Left lobe of liver (tissue), 2 donors: Measurements from ENCODE around the gene C14orf180. TPM values are rescaled to one million over a fixed set of nuclear protein-coding genes. Genes with fewer than 3 reads are reported as not detected.

ENCODE experiments used
- ATAC-seq: fragments of 200-7000 bp; cut with Tn5 transposase; one replicate; pipeline ENCODE4 v1.9.1; 2020; ENCODE audit warnings: mild to moderate bottlenecking, moderate library complexity
- DNase-seq: peaks from one replicate; pipeline ENCODE4 v3.0.0-alpha.2; 2020; ENCODE audit warnings: low spot score
- total RNA-seq: library from RNA; stranded (reverse); gene quantifications from one replicate; pipeline ENCODE4 v1.2.1, GENCODE V29; 2021
- donor health status: DM: no; HTN: no; CAD: no; lungs with moderate emphysema.
- donor health status: DM: no; HTN: yes; CAD: no.

C14orf180 gene
- total RNA-seq, 1 donor from 2014 or later, result 2.4 TPM

DNA sequence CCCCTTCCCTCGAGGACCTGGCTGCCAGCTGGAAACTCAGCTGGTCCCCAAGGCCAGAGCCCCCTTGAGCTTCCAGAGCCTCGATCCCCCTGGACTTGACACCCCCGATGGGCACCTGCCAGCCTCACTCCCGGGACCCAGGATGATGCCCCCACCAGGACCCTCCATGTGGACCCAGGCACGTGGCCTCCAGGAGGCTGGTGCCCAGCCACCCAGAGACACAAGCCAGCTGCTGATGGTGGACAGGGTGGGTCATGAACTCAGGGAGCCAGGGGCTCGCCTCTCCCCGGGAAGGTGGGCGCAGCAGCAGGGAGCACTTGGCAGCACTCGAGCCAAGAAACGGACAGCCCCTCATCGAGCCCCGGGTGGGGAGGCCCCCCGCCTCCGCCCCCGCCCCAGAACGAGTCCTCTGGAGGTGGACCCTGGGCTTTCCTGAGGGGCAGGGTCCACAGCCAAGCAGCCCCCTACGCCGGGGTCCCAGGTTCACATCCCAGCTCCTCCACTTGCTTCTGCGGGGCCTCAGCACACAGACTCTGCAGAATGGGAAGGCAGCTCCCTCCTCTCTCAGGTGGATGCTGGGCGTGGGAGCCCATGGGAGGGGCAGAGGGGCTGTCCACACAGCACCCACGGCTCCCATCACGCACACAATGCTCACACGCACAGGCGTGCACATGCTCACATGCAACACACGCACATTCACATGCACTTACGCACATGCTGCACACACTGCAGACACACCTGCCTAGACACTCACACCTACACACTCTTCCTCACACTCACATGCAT, 12.1 kb downstream of the C14orf180 start:
- ATAC-seq, result no peak
- no peak for DNase-seq

DNA sequence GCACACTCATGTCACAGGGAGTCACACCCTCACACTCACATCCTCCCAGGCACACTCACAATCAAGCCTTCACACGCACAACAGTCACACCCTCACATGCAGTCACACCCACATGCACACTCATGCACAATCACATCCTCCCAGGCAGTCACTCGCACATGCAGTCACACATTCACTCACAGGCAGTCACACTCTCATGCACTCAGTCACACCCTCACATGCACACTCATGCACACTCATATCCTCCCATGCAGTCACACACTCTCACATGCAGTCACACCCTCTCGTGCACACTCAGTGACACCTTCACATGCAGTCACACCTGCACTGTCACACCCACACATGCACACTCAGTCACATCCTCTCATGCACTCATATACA, 12.7 kb downstream of the C14orf180 start:
- DNase-seq, result no peak
- ATAC-seq, result no peak

DNA sequence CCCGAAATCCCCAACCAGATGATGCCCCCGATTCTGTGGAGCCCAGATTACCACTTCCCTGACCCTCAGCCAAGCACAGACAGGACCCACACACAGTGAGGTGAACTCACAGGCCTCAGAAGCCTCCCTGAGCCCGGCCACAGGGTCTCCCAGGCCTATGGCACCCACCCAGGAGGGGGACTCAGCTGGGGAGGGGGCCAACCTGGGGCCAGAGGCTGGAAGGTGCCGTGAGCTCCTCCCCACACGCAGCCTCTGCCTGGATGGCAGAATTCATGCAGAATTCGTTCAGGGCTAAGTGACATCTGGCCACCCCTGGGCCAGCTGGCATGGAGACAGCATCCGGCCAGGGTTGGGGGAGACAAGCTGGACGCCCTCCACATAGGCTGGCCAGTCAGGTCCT, 13.2 kb downstream of the C14orf180 start:
- no peak for DNase-seq

DNA sequence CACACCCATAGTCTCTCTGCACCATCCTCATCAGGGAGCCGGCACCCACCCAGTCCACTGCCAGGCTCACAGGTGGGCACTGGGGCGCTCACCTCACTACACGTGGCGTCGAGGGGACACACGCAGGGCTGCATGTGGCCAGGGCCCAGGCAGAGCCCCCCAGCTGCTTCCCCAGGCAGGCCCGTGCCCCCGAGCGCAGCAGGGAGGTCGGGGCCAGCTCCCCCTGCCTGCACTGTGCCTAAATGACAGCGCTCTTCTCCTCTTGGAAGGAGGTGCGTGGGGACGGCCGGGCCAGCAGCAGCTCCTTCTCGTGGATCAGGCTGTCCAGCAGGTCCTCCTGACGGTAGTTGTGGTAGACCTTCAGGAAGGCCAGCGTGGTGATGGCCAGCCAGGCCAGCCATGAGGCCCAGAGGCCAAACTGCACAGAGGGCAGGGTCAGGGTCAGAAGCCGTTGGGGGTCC, 13.7 kb downstream of the C14orf180 start:
- ATAC-seq (no peak), DNase-seq (no peak)

More for the DNA sequence above, 13.2 kb downstream of the C14orf180 start:
- ATAC-seq, result no peak

DNA sequence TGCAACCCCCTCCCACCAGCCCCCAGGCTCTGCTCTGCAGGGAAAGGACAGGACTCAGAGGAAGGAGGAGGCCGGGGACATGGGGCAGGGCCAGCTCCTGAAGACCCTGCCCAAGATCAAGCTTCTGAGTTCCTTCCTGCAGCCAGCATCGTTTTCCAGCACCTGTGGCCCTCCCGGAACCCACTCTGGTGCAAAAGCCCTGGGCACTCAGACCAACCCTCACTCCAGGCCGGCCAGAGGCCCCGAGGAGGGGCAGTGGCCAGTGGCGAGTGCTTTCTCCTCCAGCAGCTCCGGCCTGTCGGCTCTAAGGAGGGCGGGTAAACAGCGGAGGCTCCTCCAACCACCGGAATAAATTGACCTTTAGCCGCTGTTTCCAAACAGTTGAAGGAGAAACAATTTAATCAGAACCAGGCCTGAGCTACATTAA, 14.2 kb downstream of the C14orf180 start:
- ATAC-seq (no peak), DNase-seq (no peak)

DNA sequence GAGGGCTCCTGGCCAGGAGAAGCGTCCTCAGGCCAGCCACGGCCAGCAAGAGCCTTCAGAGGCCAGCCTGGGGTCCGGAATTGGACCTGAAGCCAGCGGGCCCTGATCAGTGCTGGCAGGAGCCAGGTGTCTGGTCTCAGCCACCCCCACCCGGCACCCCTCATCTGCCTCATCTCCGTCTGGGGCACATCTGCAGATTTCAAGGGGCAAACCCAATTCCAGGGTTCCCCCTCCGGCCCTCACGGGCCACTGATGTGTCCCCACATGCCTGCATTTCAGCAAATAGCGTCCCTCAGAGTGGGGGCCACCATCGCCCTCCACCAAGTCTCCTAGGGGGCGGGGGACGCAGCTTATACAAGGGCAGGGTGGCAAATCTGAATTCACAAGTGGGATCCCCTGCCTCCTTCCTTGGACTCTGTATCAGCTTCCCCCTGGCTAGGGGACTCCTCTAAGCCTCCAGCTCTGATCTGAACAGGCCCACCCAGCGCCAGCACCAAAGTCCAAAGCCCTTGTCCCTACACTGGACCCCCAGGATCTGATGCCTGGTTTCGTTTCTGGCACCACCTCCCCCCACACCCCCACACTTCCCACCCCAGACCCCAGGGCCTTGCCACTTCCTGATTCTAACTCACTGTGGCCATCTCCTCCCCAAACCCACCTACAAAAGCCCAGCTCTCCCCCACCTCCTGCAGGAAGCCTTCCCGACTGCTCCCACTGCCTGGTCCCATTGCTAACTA, 14.9 kb downstream of the C14orf180 start:
- ATAC-seq (no peak), DNase-seq (no peak)

DNA sequence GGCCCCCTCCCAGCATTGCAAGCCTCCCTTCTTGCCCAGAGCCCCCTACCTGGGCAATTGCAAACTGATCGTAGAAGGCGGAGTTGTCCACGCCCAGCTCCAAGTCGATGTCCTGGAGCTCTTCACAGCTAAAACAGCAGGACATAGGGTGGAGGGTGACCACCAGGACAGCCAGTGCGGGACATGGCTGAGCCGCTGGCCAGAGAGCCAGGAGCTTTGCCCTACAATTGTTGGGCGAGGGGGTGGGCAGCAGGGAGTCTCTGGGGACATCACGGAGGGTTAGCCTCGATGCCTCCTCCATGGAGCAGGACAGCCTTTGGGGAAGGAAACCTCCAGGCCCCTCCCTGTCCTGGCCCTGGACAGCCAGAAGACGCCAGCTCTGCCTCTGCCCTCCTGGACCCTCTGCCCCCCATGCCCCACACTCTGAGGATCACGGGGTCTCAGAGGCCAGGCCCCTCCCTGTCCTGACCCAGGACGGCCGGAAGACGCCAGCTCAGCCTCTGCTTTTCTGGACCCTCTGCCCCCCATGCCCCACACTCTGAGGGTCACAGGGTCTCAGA, 15.6 kb downstream of the C14orf180 start:
- ATAC-seq (no peak), DNase-seq (no peak)

DNA sequence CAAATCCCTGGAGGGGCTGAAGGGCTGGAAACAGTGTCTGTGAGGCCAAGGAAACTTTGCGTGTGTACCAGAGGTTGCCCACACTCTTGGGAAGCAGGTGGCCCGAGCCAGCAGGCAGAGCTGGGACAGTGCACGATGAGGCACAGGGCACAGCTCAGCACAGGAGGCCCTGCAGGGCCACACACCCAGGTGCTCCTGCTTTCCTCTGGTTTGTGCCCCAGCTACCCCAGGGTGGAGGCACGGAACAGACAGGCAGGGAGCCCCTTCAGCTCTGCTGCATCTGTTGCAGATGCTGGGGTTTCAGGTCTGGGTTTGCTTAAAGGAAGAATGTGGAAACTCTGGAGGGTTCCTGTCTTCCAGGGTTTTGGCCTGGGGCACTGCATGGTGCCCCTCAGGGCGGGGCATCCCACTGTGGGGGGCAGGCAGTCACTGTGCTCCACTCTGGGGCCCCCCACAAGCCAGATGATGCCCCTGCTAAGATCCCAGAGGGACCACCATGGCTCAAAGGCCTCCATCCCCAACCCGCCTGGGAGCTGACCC, 16.4 kb downstream of the C14orf180 start:
- DNase-seq, result no peak
- no peak for ATAC-seq

DNA sequence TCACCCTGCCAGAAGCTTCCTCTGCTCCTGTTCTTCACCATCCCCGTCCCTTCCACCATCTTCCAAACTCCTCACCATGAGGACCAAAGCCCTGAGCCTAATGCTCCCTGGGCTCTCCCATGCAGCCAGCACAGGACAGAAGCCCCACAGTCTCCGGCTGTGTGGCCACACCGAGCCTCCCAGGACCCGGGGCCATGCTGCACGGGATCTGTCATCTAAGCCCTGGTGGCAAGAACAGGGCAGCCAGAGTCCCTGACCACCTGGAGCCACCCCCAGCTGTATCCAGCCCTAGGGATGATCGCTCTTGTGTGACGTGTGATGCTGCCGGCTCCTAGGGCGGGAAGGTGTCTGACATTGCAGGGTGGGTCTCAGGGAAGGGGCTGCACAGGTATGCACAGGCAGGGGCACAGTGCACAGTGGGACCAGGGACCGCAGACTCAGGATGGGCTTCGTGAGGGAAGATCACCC, 16.9 kb downstream of the C14orf180 start:
- ATAC-seq (no peak), DNase-seq (no peak)

DNA sequence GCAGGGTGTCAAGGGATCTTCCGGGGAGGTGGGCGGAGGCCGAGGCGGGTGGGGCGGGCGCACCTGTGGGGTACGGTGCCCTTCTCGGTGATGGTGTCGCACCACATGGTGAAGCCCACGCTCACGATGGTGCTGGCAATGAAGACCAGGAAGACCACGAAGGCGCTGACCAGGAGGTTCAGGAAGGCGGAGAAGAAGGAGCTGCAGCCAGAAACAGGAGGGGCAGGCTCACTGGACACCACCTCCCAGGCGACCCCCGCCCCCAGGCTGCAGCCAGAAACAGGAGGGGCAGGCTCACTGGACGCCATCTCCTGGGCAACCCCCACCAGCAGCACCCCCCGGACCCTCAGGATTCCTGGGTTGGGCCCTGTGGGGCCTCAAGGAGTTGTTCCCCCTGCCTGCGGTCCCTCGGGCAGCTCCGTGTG, 17.4 kb downstream of the C14orf180 start:
- no peak for DNase-seq
- no peak for ATAC-seq

DNA sequence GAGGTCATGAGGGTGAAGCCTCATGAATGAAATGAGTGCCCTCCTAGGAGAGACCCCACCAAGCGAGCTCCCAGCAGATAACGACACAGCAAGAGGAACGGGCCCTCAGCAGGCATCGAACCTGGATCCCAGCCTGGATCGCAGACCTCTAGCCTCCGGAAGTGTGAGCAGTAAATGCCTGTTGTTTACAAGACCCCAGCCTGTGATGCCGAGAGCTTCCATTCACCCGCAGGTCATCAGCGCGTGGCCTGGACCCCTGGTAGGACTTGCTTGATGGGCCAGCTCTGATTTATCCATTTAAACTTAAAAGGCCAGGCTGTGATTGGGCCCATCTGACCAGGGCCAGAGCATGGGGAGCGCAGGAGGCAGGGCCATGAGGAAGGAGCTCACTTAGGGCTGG, 18.0 kb downstream of the C14orf180 start:
- no peak for DNase-seq

DNA sequence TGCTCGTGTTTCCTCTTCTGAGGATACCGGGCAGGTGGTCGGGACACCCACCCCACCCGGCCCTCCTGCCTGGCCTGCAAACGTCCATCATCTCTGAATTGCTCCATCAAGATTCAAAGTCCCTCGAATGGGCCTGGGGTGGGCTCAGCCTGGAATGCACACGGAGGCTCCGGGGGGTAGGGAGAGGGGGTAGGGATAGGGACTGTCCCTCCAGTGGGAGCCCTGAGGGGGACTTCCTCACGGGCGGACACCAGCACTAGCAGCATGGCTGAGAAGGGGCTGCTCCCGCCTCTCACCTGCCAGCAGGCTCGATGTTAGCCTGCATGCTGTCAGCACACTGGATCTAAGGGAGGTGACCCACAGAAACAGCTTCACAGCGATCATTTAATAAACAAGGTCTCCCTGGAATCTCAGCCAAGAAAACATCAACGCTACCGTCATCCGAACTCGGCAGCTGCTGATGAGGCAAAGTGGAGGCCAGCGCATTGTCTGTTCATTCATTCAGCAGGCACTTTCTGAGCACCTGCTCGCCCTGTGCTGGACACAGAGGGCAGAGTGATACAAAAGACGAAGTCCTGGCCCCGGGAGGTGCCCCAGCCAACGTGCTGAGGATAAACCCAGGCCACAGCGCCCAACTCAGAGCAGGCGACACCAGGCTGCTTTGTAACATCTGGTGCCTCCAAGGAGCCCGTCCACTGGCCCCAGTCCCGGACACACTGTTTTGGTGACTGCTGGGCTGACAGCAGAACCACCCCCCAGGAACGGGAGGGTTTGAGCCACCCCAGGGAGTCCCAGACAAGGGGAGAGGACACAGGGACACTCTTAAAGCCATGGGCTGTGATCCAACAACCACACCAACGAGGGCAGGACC, 18.7 kb downstream of the C14orf180 start:
- ATAC-seq (no peak), DNase-seq (no peak)

More for the DNA sequence above, 18.0 kb downstream of the C14orf180 start:
- ATAC-seq, result no peak

DNA sequence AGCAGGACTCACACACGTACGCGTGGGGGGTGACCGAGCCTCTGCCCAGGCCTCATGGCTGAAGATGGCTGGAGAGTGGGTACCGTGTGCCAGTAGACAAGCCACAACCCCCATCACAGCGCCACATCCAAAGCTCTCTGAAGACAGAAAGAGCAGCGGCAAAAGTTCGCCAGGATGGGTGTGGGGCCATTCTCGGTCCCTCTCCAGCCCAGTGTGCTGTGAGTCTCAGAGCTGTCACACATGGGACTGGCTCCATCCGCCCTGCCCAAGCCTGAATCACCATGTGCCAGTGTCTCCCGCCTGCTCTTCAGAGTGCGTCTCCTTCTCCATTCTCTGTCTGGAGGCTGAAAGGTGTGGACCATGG, 19.3 kb downstream of the C14orf180 start:
- ATAC-seq, result no peak
- no peak for DNase-seq

DNA sequence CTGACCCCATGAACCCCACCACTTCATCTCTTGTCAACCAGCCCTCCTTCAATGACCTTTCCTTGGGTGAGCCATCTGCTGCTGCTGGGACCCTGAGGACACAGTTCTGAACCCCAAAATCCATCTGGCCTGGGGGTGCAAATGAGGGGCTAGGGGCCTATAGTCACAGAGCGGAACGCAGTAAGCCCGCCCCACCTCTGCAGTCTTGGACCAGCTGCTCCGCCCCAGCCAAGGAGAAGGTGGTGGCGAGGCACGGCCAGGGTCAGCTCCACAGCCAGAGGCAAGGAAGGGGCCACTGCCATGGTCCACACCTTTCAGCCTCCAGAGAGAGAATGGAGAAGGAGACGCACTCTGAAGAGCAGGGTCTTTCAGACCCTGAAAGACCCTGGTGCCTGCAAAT, 19.9 kb downstream of the C14orf180 start:
- DNase-seq (no peak), ATAC-seq (no peak)

DNA sequence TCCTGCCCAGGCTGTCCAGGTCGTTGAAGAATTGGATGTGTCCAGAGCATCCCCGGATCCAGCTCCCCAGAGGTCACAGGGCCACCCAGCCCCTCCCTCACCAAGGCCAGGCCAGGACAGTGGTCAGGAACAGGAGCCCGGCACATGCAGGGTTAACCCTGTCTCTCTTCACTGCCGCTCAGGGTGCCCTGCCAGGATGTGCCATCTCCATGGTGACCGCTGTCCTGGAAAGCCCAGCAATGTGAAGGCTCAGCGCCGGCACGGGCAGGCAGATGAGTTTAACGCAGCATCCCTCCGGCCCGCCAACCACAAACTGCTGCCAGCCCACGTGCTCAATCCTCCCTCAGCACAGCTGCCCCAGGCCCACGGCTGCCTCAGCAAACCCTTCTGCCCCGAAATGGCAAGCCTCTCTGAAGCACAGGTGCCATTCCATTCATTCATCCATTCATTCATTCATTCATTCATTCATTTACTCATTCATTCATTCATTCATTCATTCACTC, 20.6 kb downstream of the C14orf180 start:
- ATAC-seq, result no peak
- DNase-seq, result no peak

DNA sequence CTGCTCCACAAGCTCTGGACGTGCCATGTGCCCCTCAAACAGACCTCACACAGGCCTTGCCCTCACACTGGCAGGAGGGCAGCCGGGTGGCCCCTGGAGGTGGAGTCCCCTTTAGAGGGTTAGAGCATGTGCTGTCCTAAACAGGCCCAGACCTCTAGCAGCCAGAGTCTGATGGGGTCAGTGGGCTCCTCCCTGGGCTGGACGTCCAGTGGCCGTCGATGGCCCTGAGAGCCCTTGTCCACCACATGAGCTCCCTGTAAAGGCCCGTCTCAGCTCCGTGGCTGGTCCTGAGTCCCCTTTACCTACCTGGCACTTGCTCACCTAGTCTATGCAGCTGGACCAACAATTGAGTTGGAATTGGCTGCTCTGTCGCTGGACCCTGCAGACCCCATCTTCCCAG, 21.2 kb downstream of the C14orf180 start:
- DNase-seq, result no peak
- ATAC-seq, result no peak

DNA sequence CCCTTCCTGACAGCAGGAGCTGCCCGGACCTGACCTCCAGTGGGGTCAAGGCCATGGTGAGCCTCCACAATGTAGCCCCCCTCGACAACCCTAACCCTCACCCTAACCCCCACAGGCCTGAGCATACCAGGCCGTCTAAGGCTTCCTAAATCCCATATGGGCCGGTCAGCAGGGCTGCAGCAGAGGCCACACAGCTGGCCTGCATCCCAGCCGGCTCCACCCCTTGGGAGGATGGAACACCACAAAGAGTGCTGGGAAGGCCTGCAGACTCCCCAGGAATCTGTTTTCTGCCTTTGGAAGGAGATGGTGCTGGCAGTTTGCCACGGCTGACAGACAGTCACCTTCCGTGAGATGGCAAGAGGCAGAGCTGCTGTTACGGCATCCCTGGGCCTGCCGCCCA, 22.2 kb downstream of the C14orf180 start:
- no peak for DNase-seq
- ATAC-seq, result no peak

DNA sequence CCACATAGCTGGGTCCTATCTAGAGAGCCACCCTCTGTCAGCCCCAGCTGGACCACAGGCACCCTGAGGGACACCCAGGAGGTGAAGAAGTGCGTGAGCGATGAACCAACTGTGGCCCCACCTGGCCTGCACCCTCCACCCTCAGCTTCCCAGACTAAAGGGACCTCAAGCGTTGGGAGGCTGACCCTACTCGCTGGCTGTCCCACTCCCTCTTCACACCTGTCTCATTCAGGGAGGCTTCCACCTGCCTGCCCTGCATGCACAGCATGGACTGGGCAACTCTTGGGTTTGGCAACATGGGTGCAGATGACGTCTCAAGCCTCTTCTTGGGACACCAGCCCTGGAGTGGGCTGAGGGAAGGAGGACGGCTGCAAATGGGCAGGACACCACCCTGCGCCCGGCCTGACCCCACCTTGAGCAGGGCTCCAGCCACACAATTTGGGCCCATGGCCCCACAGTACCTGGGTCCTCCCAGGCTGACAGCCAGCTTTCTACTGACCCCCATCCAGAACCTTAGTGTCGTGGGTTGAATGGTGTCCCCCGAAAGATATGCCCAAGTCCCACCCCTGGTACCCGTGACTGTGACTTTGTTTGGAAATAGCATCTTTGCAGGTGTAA, 22.9 kb downstream of the C14orf180 start:
- no peak for DNase-seq
- ATAC-seq, result no peak

DNA sequence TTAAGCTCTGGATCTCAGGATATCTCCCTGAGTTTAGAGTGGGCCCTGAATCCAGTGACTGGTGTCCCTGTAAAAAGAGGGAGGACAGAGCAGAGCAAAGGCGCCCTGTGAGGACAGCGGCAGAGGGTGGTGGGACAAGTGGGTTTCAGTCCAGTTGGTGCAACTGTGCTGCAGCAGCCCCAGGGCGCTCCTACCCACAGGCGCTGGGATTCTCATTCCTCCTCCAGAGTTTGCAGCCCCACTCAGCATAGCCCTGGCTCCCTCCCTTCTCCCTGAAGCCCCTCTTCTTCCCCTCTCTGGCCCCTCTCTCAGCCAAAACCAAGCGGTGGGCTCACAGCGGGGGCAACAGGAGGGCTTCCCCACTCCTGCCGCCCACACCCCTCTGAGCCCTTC, 23.4 kb downstream of the C14orf180 start:
- no peak for DNase-seq

More for the DNA sequence above, 23.4 kb downstream of the C14orf180 start:
- no peak for ATAC-seq
